Neural progenitor cell (in vitro differentiated cells): ENCODE measurements around the gene KRTAP12-4. TPM values are rescaled to one million over a fixed set of nuclear protein-coding genes. Genes with fewer than 3 reads are reported as not detected.
"Not testable (repeated sequence)": the region's sequence is repeated elsewhere in the genome, so short reads cannot be mapped to it uniquely, and the experiment has no call there.

ENCODE experiments used
- DNase-seq: peaks from one replicate; pipeline ENCODE4 v3.0.0-alpha.2; 2016; ENCODE audit warnings: low spot score
- H2AFZ ChIP-seq: fragments of 200-600 bp; sonication (generic); replicated peaks from 2 replicates; pipeline ENCODE4 v1.6.1; 2016; ENCODE audit warnings: antibody characterized with exemption
- H3F3A ChIP-seq: fragments of 200-600 bp; sonication (generic); 2 replicates; pipeline ENCODE4 v1.6.1; 2016; ENCODE audit warnings: antibody characterized with exemption, low read depth
- H3K27ac ChIP-seq: fragments of 200-600 bp; sonication (generic); 2 replicates; pipeline ENCODE4 v1.5.1; 2016; ENCODE audit warnings: mild to moderate bottlenecking
- H3K27me3 ChIP-seq: fragments of 200-600 bp; sonication (generic); 2 replicates; pipeline ENCODE4 v1.6.1; 2016; ENCODE audit warnings: mild to moderate bottlenecking, moderate library complexity
- H3K36me3 ChIP-seq: fragments of 200-600 bp; sonication (generic); 2 replicates; pipeline ENCODE4 v1.5.1; 2016
- H3K4me1 ChIP-seq: fragments of 200-600 bp; sonication (generic); 2 replicates; pipeline ENCODE4 v1.6.1; 2016; ENCODE audit warnings: mixed run types
- H3K4me2 ChIP-seq: fragments of 200-600 bp; sonication (generic); 2 replicates; pipeline ENCODE4 v1.6.1; 2016
- H3K4me3 ChIP-seq: fragments of 200-600 bp; sonication (generic); 2 replicates; pipeline ENCODE4 v1.5.1; 2016
- H3K79me2 ChIP-seq: fragments of 200-600 bp; sonication (generic); 2 replicates; pipeline ENCODE4 v1.6.1; 2016; ENCODE audit warnings: low read depth
- H3K9ac ChIP-seq: fragments of 200-600 bp; sonication (generic); 2 replicates; pipeline ENCODE4 v1.6.1; 2016
- H3K9me3 ChIP-seq: fragments of 200-600 bp; sonication (generic); 2 replicates; pipeline ENCODE4 v1.5.1; 2016; ENCODE audit warnings: low read depth
- H4K20me1 ChIP-seq: fragments of 200-600 bp; sonication (generic); 2 replicates; pipeline ENCODE4 v1.6.1; 2016; ENCODE audit warnings: low read depth
- H3K27ac Mint-ChIP-seq: 3 replicates; pipeline ENCODE4 v1.8.0; 2021; ENCODE audit warnings: mixed read lengths
- H3K27me3 Mint-ChIP-seq: 2 replicates; pipeline ENCODE4 v1.8.0; 2022; ENCODE audit warnings: low read depth, mild to moderate bottlenecking, inconsistent platforms, moderate library complexity, mixed read lengths; ENCODE audit not compliant: insufficient read depth
- H3K36me3 Mint-ChIP-seq: 3 replicates; pipeline ENCODE4 v1.8.0; 2021; ENCODE audit warnings: mixed read lengths
- H3K4me1 Mint-ChIP-seq: 3 replicates; pipeline ENCODE4 v1.8.0; 2021; ENCODE audit warnings: mixed read lengths
- H3K4me3 Mint-ChIP-seq: 3 replicates; pipeline ENCODE4 v1.8.0; 2021; ENCODE audit warnings: mild to moderate bottlenecking, moderate library complexity, mixed read lengths
- H3K9me3 Mint-ChIP-seq: 3 replicates; pipeline ENCODE4 v1.8.0; 2020; ENCODE audit warnings: mixed read lengths
- EZH2 ChIP-seq: fragments of 200-600 bp; sonication (generic); IDR thresholded peaks from 2 replicates; pipeline ENCODE4 v1.6.1; 2017; ENCODE audit warnings: antibody characterized with exemption, mild to moderate bottlenecking, moderate library complexity
- EZH2phosphoT487 ChIP-seq: fragments of 200-600 bp; sonication (generic); IDR thresholded peaks from 2 replicates; pipeline ENCODE4 v1.6.1; 2017; ENCODE audit warnings: antibody characterized with exemption
- total RNA-seq: library from RNA; depleted of rRNA; stranded (reverse); fragments of >200 nt; gene quantifications from 2 replicates; pipeline ENCODE4 v1.2.3, GENCODE V29; 2015; ENCODE audit warnings: low replicate concordance
- TF ChIP-seq, protein P1 (sequence below): fragments of 200-600 bp; sonication (generic); IDR thresholded peaks from 2 replicates; pipeline ENCODE4 v1.5.1; 2017; ENCODE audit warnings: antibody characterized with exemption, mild to moderate bottlenecking

The KRTAP12-4 gene
- total RNA-seq, 1 donor from 2014 or later, result not detected

DNA sequence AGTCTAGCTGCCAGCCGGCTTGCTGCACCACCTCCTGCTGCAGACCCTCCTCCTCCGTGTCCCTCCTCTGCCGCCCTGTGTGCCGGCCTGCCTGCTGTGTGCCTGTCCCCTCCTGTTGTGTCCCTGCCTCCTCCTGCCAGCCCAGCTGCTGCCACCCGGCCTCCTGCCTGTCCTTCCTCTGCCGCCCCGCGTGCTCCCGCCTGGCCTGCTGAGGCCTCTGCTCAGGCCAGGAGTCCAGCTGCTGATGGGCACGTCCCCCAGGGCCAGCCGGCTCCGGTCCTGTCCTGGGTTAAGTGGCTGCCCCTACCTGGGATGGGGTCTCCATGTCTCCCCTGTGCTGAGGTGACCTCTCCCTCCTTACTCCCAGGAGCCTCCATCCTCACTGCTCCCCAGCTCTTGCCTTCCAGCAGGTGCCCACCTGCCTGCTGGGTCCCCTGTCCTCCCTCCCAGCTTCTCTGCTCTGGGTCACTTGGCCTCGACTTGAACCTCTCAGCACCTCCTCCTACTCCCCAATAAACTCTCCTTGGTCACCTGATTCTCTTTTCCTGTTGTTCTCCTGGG is 41.7 kb downstream of the KRTAP12-4 start:
- H3K27ac Mint-ChIP-seq, result no peak overlapping the region
- no peaks in the 10 kb centered on the region for H3K79me2 ChIP-seq
- no peaks in the 10 kb centered on the region for H3K27me3 ChIP-seq
- no peak overlapping the region for H3K4me3 ChIP-seq
- no peak for DNase-seq
- peaks cover 5% of the 10 kb centered on the region for H3K4me1 ChIP-seq
- no peak overlapping the region for H3K4me2 ChIP-seq
- H3K27me3 Mint-ChIP-seq, result peaks cover 3% of the 10 kb centered on the region
- H3K9me3 ChIP-seq, result peaks cover 11% of the 10 kb centered on the region
- H3K27ac ChIP-seq, result no peak overlapping the region
- no peaks in the 10 kb centered on the region for H3K4me1 Mint-ChIP-seq
- H3K9ac ChIP-seq, result no peak overlapping the region
- H3F3A ChIP-seq, result no peaks in the 10 kb centered on the region
- H3K36me3 Mint-ChIP-seq, result no peaks in the 10 kb centered on the region
- H4K20me1 ChIP-seq, result no peaks in the 10 kb centered on the region
- H3K9me3 Mint-ChIP-seq, result peaks cover 33% of the 10 kb centered on the region
- TF ChIP-seq EZH2, result no peak
- no peak for TF ChIP-seq EZH2phosphoT487
- TF ChIP-seq, protein P1, sequence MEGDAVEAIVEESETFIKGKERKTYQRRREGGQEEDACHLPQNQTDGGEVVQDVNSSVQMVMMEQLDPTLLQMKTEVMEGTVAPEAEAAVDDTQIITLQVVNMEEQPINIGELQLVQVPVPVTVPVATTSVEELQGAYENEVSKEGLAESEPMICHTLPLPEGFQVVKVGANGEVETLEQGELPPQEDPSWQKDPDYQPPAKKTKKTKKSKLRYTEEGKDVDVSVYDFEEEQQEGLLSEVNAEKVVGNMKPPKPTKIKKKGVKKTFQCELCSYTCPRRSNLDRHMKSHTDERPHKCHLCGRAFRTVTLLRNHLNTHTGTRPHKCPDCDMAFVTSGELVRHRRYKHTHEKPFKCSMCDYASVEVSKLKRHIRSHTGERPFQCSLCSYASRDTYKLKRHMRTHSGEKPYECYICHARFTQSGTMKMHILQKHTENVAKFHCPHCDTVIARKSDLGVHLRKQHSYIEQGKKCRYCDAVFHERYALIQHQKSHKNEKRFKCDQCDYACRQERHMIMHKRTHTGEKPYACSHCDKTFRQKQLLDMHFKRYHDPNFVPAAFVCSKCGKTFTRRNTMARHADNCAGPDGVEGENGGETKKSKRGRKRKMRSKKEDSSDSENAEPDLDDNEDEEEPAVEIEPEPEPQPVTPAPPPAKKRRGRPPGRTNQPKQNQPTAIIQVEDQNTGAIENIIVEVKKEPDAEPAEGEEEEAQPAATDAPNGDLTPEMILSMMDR, result no peak
- H2AFZ ChIP-seq, result no peak overlapping the region
- H3K36me3 ChIP-seq, result no peaks in the 10 kb centered on the region
- H3K4me3 Mint-ChIP-seq, result no peak overlapping the region

DNA sequence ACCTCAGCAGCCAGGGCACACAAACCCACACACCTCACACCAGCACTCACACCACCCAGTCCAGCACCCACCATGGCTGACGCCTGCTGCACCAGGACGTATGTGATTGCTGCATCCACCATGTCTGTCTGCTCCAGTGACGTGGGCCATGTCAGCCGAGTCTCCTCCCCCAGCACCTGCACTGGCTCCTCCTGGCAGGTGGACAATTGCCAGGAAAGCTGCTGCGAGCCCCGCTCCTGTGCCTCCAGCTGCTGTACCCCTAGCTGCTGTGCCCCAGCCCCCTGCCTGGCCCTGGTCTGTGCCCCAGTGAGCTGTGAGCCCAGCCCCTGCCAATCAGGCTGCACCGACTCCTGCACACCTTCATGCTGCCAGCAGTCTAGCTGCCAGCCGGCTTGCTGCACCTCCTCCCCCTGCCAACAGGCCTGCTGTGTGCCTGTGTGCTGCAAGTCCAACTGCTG is 42.4 kb downstream of the KRTAP12-4 start, which contains the start of gene KRTAP10-8:
TSS of gene KRTAP10-8 (plus strand) at position 51 of the 458 bp plus-strand sequence. CDS start at position 73, 22 bp downstream.
- Mint-ChIP-seq H3K4me1 (no peaks in the 10 kb centered on the region), H3K4me3 (peak within 1 kb of the TSS; percentile 40), H3K9me3 (peaks cover 33% of the 10 kb centered on the region), H3K27me3 (peaks cover 3% of the 10 kb centered on the region), H3K36me3 (no peaks in the 10 kb centered on the region), H3K27ac (no peak within 1 kb of the TSS)
- no peaks in the 10 kb centered on the region for H3K79me2 ChIP-seq
- H3K27ac ChIP-seq, result no peak within 1 kb of the TSS
- no peaks in the 10 kb centered on the region for H3K36me3 ChIP-seq
- peaks cover 11% of the 10 kb centered on the region for H3K9me3 ChIP-seq
- H2AFZ ChIP-seq, result no peak within 1 kb of the TSS
- peaks cover 5% of the 10 kb centered on the region for H3K4me1 ChIP-seq
- TF ChIP-seq EZH2 (no peak), EZH2phosphoT487 (no peak)
- TF ChIP-seq, protein P1, result no peak
- no peak within 1 kb of the TSS for H3K4me2 ChIP-seq
- H4K20me1 ChIP-seq, result no peaks in the 10 kb centered on the region
- H3F3A ChIP-seq, result no peaks in the 10 kb centered on the region
- no peak within 1 kb of the TSS for H3K9ac ChIP-seq
- no peak within 1 kb of the TSS for H3K4me3 ChIP-seq
- no peak for DNase-seq
- H3K27me3 ChIP-seq, result no peaks in the 10 kb centered on the region

DNA sequence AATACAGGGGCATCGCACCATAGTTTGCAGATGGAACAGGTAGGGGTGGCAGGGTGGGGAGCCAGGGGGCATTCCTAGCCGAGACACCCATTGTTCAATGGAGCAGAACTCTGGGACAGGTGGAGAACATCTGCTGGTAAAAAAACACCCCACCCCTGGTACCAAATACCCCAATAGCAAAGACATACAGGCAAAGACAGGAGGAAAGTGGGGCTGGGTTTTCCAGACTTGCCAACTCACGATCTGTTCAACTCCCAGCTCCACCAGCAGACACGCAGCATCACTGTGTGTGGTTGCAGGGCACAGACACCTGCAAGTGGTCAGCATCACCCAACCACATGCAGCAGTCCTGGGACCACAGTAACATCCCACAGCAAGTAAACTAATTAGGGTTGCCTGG is 42.9 kb downstream of the KRTAP12-4 start:
- H3K36me3 Mint-ChIP-seq, result no peaks in the 10 kb centered on the region

DNA sequence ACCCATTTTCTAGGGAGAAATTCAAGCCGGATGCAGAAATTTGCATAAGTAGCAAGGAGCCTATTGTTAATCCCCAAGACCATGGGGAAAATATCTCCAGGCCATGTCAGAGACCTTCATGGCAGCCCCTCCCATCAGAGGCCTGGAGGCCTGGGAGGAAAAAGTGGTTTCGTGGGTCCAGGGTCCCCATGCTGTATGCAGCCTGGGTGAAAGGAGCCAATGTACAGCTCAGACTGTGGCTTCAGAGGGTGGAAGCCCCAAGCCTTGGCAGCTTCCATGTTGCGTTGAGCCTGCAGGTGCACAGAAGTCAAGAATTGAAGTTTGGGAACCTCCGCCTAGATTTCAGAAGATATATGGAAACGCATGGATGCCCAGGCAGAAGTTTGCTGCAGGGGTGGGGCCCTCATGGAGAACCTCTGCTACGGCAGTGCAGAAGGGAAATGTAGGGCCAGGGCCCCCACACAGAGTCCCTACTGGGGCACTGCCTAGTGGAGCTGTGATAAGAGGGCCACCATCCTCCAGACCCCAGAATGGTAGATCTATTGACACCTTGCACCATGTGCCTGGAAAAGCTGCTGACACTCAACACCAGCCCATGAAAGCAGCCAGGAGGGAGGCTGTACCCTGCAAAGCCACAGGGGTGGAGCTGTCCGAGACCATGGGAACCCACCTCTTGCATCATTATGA is 44.2 kb downstream of the KRTAP12-4 start:
- H3K36me3 Mint-ChIP-seq, H3F3A ChIP-seq, H3K4me1 Mint-ChIP-seq, H3K4me2 ChIP-seq, H3K27me3 Mint-ChIP-seq, H3K9ac ChIP-seq, H3K27ac ChIP-seq, H3K4me1 ChIP-seq, DNase-seq, H3K27ac Mint-ChIP-seq, H3K36me3 ChIP-seq, H3K4me3 ChIP-seq, H3K27me3 ChIP-seq, H2AFZ ChIP-seq, H4K20me1 ChIP-seq, H3K79me2 ChIP-seq, H3K4me3 Mint-ChIP-seq: not testable (repeated sequence)
- H3K9me3 Mint-ChIP-seq, result peaks cover 31% of the 10 kb centered on the region
- H3K9me3 ChIP-seq, result peaks cover 11% of the 10 kb centered on the region

More for the DNA sequence above, 42.9 kb downstream of the KRTAP12-4 start:
- Histone ChIP-seq H3K27me3 (no peaks in the 10 kb centered on the region), H3F3A (no peaks in the 10 kb centered on the region), H3K9ac (no peak overlapping the region), H3K9me3 (peaks cover 11% of the 10 kb centered on the region), H4K20me1 (no peaks in the 10 kb centered on the region), H3K4me2 (no peak overlapping the region), H2AFZ (no peak overlapping the region), H3K79me2 (no peaks in the 10 kb centered on the region), H3K4me3 (no peak overlapping the region), H3K4me1 (peaks cover 5% of the 10 kb centered on the region), H3K36me3 (no peaks in the 10 kb centered on the region), H3K27ac (no peak overlapping the region)
- TF ChIP-seq EZH2, result no peak
- TF ChIP-seq, protein P1, result no peak
- no peak for TF ChIP-seq EZH2phosphoT487
- Mint-ChIP-seq H3K4me1 (no peaks in the 10 kb centered on the region), H3K27ac (no peak overlapping the region), H3K27me3 (peaks cover 3% of the 10 kb centered on the region), H3K9me3 (peaks cover 34% of the 10 kb centered on the region), H3K4me3 (no peak overlapping the region)
- DNase-seq, result no peak
